ENCODE results near the gene DCLK2. TPM values are rescaled to one million over a fixed set of nuclear protein-coding genes. Genes with fewer than 3 reads are reported as not detected.

DCLK2 gene
- total RNA-seq, 1 donor from 2014 or later: 12.6 TPM

DNA sequence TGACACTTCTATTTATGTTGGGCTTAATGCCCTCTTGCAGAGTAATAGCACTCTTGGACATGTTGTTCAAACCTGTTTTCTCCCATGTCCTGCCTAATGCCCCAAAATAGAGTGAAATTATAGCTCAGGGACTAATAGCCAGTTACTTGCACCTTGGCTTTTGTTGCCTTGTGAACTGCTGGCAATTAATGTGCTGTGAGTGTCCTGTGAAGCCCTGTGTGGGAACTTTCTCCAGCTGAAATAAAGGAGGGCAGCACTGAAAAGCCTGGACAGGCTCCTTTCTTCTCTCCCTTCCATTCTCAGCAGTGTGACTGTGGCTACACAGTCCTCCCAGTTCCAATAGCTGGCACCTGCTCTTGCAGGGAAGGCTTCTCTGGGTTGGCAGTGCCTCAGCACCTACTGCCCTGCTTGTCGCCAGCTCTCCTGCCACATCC is 72.4 kb downstream of the DCLK2 start:
- Mint-ChIP-seq H3K36me3 (ENCODE audit: unreplicated experiment) (peaks cover 3% of the 10 kb centered on the region), H3K4me3 (ENCODE audit: unreplicated experiment) (no peak overlapping the region), H3K27ac (ENCODE audit: unreplicated experiment) (no peak overlapping the region), H3K4me1 (ENCODE audit: unreplicated experiment) (peaks cover 36% of the 10 kb centered on the region), H3K27me3 (ENCODE audit: unreplicated experiment) (no peaks in the 10 kb centered on the region), H3K9me3 (ENCODE audit: unreplicated experiment) (no peaks in the 10 kb centered on the region)
- TF ChIP-seq, protein P1, sequence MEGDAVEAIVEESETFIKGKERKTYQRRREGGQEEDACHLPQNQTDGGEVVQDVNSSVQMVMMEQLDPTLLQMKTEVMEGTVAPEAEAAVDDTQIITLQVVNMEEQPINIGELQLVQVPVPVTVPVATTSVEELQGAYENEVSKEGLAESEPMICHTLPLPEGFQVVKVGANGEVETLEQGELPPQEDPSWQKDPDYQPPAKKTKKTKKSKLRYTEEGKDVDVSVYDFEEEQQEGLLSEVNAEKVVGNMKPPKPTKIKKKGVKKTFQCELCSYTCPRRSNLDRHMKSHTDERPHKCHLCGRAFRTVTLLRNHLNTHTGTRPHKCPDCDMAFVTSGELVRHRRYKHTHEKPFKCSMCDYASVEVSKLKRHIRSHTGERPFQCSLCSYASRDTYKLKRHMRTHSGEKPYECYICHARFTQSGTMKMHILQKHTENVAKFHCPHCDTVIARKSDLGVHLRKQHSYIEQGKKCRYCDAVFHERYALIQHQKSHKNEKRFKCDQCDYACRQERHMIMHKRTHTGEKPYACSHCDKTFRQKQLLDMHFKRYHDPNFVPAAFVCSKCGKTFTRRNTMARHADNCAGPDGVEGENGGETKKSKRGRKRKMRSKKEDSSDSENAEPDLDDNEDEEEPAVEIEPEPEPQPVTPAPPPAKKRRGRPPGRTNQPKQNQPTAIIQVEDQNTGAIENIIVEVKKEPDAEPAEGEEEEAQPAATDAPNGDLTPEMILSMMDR (IDR thresholded peaks at IDR 0.05): no peak
- no peak for DNase-seq (ENCODE audit: extremely low spot score, unreplicated experiment)

DNA sequence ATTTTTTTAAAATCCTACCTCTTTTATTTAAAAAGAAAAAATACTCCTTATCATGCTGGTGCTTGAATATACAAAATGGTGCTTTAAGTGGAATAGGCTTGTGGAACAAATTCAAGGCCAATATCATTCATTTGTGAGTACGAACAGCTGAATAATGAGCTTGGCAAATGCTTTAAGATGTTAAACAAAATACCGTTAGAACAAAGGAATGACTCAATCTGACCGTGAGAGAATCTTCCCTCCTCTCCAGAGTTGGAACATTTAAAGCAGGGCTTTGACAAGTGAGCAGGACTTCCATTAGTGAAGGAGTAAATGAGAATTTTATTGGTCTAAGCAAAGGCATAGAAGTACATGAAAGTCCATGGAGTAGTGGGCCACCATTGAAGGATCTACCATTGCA is 74.5 kb downstream of the DCLK2 start:
- H3K4me3 Mint-ChIP-seq (ENCODE audit: unreplicated experiment): no peak overlapping the region
- H3K4me1 Mint-ChIP-seq (ENCODE audit: unreplicated experiment): peaks cover 26% of the 10 kb centered on the region
- no peak overlapping the region for H3K27ac Mint-ChIP-seq (ENCODE audit: unreplicated experiment)
- peaks cover 3% of the 10 kb centered on the region for H3K36me3 Mint-ChIP-seq (ENCODE audit: unreplicated experiment)
- TF ChIP-seq, protein P1 (IDR thresholded peaks at IDR 0.05): no peak
- H3K27me3 Mint-ChIP-seq (ENCODE audit: unreplicated experiment): no peaks in the 10 kb centered on the region
- H3K9me3 Mint-ChIP-seq (ENCODE audit: unreplicated experiment): no peaks in the 10 kb centered on the region
- DNase-seq (ENCODE audit: extremely low spot score, unreplicated experiment): no peak

DNA sequence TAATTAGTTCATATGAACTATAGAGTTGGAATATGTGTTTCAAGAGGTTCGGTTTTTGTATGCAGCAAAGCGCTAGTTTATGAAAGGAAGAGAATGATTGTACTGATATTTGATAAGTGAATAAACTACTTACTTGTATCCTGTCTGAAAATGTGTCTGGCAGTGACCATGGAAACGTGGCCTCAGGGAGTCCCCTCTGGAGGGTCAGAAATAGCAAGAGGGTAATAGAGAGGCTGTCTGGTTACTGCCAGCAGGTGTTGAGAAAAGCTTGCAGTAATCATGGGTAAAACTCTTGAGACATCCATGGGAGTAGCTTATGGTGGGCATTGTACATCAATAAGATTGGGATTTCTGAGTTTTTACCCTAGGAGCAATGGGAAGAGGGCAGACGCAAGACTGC is 77.1 kb downstream of the DCLK2 start:
- TF ChIP-seq, protein P1 (IDR thresholded peaks at IDR 0.05): no peak
- no peak for DNase-seq (ENCODE audit: extremely low spot score, unreplicated experiment)
- H3K36me3 Mint-ChIP-seq (ENCODE audit: unreplicated experiment): peaks cover 3% of the 10 kb centered on the region
- H3K4me1 Mint-ChIP-seq (ENCODE audit: unreplicated experiment): peaks cover 10% of the 10 kb centered on the region
- H3K27me3 Mint-ChIP-seq (ENCODE audit: unreplicated experiment): no peaks in the 10 kb centered on the region
- H3K9me3 Mint-ChIP-seq (ENCODE audit: unreplicated experiment): no peaks in the 10 kb centered on the region
- no peak overlapping the region for H3K27ac Mint-ChIP-seq (ENCODE audit: unreplicated experiment)
- H3K4me3 Mint-ChIP-seq (ENCODE audit: unreplicated experiment): no peak overlapping the region

DNA sequence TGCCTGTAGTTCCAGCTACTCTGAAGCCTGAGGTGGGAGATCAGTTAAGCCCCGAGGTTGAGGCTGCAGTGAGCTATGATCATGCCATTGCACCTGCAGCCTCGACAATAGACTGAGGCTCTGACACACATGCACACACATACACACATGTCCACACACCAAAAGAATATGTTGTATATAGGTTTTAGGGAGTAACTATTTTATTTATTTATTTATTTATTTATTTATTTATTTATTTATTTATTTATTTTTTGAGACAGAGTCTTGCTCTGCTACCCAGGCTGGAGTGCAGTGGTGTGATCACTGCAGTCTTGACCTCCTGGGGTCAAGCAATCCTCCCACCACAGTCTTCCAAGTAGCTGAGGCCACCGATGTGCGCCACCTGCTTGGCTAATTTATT is 78.3 kb downstream of the DCLK2 start:
- H3K9me3 Mint-ChIP-seq (ENCODE audit: unreplicated experiment): no peaks in the 10 kb centered on the region
- H3K36me3 Mint-ChIP-seq (ENCODE audit: unreplicated experiment): peaks cover 3% of the 10 kb centered on the region
- H3K4me3 Mint-ChIP-seq (ENCODE audit: unreplicated experiment): no peak overlapping the region
- no peaks in the 10 kb centered on the region for H3K27me3 Mint-ChIP-seq (ENCODE audit: unreplicated experiment)
- H3K4me1 Mint-ChIP-seq (ENCODE audit: unreplicated experiment): peaks cover 6% of the 10 kb centered on the region
- no peak for DNase-seq (ENCODE audit: extremely low spot score, unreplicated experiment)
- H3K27ac Mint-ChIP-seq (ENCODE audit: unreplicated experiment): no peak overlapping the region
- TF ChIP-seq, protein P1 (IDR thresholded peaks at IDR 0.05): no peak

DNA sequence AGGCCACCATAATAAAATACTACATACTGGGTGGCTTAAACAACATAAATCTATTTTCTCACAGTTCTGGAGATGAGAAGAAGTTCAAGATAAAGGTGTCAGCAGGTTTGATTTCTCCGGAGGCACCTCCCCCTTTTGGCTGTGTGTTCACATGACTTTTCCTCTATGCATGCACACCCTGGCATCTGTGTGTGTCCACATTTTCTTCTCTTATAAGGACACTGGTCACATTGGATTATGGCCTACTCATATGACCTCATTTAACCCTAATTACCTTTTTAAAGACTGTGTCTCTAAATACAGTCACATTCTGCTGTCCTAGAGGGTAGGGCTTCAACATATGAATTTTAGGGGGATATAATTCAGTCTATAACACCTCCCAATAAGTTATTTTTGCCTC is 79.8 kb downstream of the DCLK2 start:
- H3K9me3 Mint-ChIP-seq (ENCODE audit: unreplicated experiment): no peaks in the 10 kb centered on the region
- no peaks in the 10 kb centered on the region for H3K27me3 Mint-ChIP-seq (ENCODE audit: unreplicated experiment)
- no peak for DNase-seq (ENCODE audit: extremely low spot score, unreplicated experiment)
- TF ChIP-seq, protein P1 (IDR thresholded peaks at IDR 0.05): no peak
- no peaks in the 10 kb centered on the region for H3K36me3 Mint-ChIP-seq (ENCODE audit: unreplicated experiment)
- H3K4me3 Mint-ChIP-seq (ENCODE audit: unreplicated experiment): no peak overlapping the region
- peaks cover 6% of the 10 kb centered on the region for H3K4me1 Mint-ChIP-seq (ENCODE audit: unreplicated experiment)
- H3K27ac Mint-ChIP-seq (ENCODE audit: unreplicated experiment): no peak overlapping the region
